PC-9 (cell line): ENCODE data around the gene ELF3. TPM values are rescaled to one million over a fixed set of nuclear protein-coding genes. Genes with fewer than 3 reads are reported as not detected.

Source experiments
- BruUV-seq: library from RNA; stranded (reverse); fragments of 400-500 nt; replicated peaks from 2 replicates; lab custom pipeline; 2021; lab: Mats Ljungman, UMichigan
- CTCF ChIA-PET: fragments of 300-600 bp; sonication (Branson Sonifier 250); formaldehyde crosslinking; loops from one replicate; lab custom pipeline; 2022; ENCODE audit warnings: antibody characterized with exemption; lab: Charles Lee
- POLR2A ChIA-PET: fragments of 300-600 bp; sonication (Branson Sonifier 250); formaldehyde crosslinking; loops from one replicate; lab custom pipeline; 2022; ENCODE audit warnings: antibody characterized with exemption; ENCODE audit not compliant: unreplicated experiment; lab: Charles Lee
- DNase-seq, 2 experiments: peaks; one replicate each; pipeline versions ENCODE4 v3.0.0 to v3.0.0-alpha.2; 2015 to 2022; ENCODE audit warnings: mixed read lengths in 1 of 2
- H2AFZ ChIP-seq: fragments of 200-600 bp; sonication (generic); 2 replicates; pipeline ENCODE4 v1.8.1; 2017; ENCODE audit warnings: antibody characterized with exemption
- H3F3A ChIP-seq: fragments of 200-600 bp; sonication (generic); 2 replicates; pipeline ENCODE4 v1.8.1; 2017; ENCODE audit warnings: antibody characterized with exemption, mild to moderate bottlenecking, low read depth; ENCODE audit not compliant: insufficient read depth
- H3K27ac ChIP-seq: fragments of 200-600 bp; sonication (generic); 2 replicates; pipeline ENCODE4 v1.6.1; 2016; ENCODE audit warnings: mixed run types
- H3K27me3 ChIP-seq: fragments of 200-600 bp; sonication (generic); 2 replicates; pipeline ENCODE4 v1.6.1; 2016; ENCODE audit warnings: low read depth, mixed run types; ENCODE audit not compliant: insufficient read depth
- H3K36me3 ChIP-seq: fragments of 200-600 bp; sonication (generic); 2 replicates; pipeline ENCODE4 v1.6.1; 2016; ENCODE audit warnings: low read depth, mixed run types
- H3K4me1 ChIP-seq: fragments of 200-600 bp; sonication (generic); replicated peaks from 2 replicates; pipeline ENCODE4 v1.6.1; 2016; ENCODE audit warnings: mixed run types; ENCODE audit not compliant: insufficient read depth
- H3K4me2 ChIP-seq: fragments of 200-600 bp; sonication (generic); 2 replicates; pipeline ENCODE4 v1.6.1; 2017; ENCODE audit warnings: mixed run types
- H3K4me3 ChIP-seq: fragments of 200-600 bp; sonication (generic); 2 replicates; pipeline ENCODE4 v1.6.1; 2016; ENCODE audit warnings: mixed run types
- H3K79me2 ChIP-seq: fragments of 200-600 bp; sonication (generic); 2 replicates; pipeline ENCODE4 v1.6.1; 2017; ENCODE audit warnings: low read depth, mixed run types
- H3K9me2 ChIP-seq: fragments of 200-600 bp; sonication (generic); 2 replicates; pipeline ENCODE4 v1.8.1; 2017; ENCODE audit warnings: mild to moderate bottlenecking; ENCODE audit not compliant: insufficient read depth
- H3K9me3 ChIP-seq: fragments of 200-600 bp; sonication (generic); 2 replicates; pipeline ENCODE4 v1.8.1; 2016; ENCODE audit warnings: low read depth; ENCODE audit not compliant: insufficient read depth
- H4K20me1 ChIP-seq: fragments of 200-600 bp; sonication (generic); 2 replicates; pipeline ENCODE4 v1.8.1; 2017; ENCODE audit not compliant: insufficient read depth
- EZH2 ChIP-seq: fragments of 200-600 bp; sonication (generic); IDR thresholded peaks from 2 replicates; pipeline ENCODE4 v1.8.0; 2017; ENCODE audit warnings: antibody characterized with exemption, low read depth
- intact Hi-C: fragments of 100-400 bp; cut with micrococcal nuclease; formaldehyde crosslinking; loops from one replicate; pipeline ENCODE4 v1.10.0; 2022; ENCODE audit not compliant: unreplicated experiment
- total RNA-seq: library from RNA; stranded (reverse); gene quantifications from 2 replicates; pipeline ENCODE4 v1.2.3, GENCODE V29; 2021
- TF ChIP-seq, protein P1 (sequence below): fragments of 200-600 bp; sonication (generic); conservative IDR thresholded peaks from 2 replicates; pipeline ENCODE4 v1.6.1; 2017; ENCODE audit warnings: mixed run types, antibody characterized with exemption, mild to moderate bottlenecking, moderate library complexity

The ELF3 gene
- total RNA-seq, 1 experiment from 2014 or later, result 295 TPM

GRCh38 chr1:201982082-201982622 lies 28.2 kb upstream of the ELF3 start:
- H3K9me3 ChIP-seq, result no peaks in the 10 kb centered on the region
- CTCF ChIA-PET, result no interaction called here

GRCh38 chr1:201982623-201983379 lies 27.6 kb upstream of the ELF3 start, which contains the start of gene RNPEP:
Gene RNPEP (plus strand): TSS chr1:201982648. CDS start chr1:201982667, 19 bp downstream.
- H4K20me1 ChIP-seq, result no peaks in the 10 kb centered on the region
- H3K9me2 ChIP-seq, result no peaks in the 10 kb centered on the region
- ChIA-PET CTCF (interaction anchor here (0.7 to 1.2 kb wide), 3 partner anchors 17 to 154 kb away, joined by 3 read pairs; partner anchors contain the start of gene IPO9), POLR2A (interaction anchor here (0.5 to 0.8 kb wide), 8 partner anchors 17 to 502 kb away, joined by 3 to 16 read pairs (median 6); partner anchors contain the start of gene ELF3)
- no peaks in the 10 kb centered on the region for H3K27me3 ChIP-seq
- no peaks in the 10 kb centered on the region for H3K9me3 ChIP-seq
- DNase-seq, result peak; percentile 73 to 76
- H2AFZ ChIP-seq, result peak within 1 kb of the TSS; percentile 81
- peak within 1 kb of the TSS; percentile 86 for H3K4me2 ChIP-seq
- H3K27ac ChIP-seq, result peak within 1 kb of the TSS; percentile 16
- peaks cover 39% of the 10 kb centered on the region for H3K79me2 ChIP-seq
- H3K4me1 ChIP-seq, result peaks cover 14% of the 10 kb centered on the region
- H3F3A ChIP-seq, result peaks cover 13% of the 10 kb centered on the region; the same call in 1 of the 2 replicates
- no peak for TF ChIP-seq EZH2
- TF ChIP-seq, protein P1, sequence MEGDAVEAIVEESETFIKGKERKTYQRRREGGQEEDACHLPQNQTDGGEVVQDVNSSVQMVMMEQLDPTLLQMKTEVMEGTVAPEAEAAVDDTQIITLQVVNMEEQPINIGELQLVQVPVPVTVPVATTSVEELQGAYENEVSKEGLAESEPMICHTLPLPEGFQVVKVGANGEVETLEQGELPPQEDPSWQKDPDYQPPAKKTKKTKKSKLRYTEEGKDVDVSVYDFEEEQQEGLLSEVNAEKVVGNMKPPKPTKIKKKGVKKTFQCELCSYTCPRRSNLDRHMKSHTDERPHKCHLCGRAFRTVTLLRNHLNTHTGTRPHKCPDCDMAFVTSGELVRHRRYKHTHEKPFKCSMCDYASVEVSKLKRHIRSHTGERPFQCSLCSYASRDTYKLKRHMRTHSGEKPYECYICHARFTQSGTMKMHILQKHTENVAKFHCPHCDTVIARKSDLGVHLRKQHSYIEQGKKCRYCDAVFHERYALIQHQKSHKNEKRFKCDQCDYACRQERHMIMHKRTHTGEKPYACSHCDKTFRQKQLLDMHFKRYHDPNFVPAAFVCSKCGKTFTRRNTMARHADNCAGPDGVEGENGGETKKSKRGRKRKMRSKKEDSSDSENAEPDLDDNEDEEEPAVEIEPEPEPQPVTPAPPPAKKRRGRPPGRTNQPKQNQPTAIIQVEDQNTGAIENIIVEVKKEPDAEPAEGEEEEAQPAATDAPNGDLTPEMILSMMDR, result no peak; the same call in 1 of the 2 replicates
- peak within 1 kb of the TSS; percentile 72 for H3K4me3 ChIP-seq
- intact Hi-C loops, result loop anchor here (2.0 kb wide), 1 partner anchor 26 kb away; no protein-coding TSS in a partner anchor
- no TSS peak for BruUV-seq
- no peaks in the 10 kb centered on the region for H3K36me3 ChIP-seq

More at GRCh38 chr1:201982082-201982622, 28.2 kb upstream of the ELF3 start:
- H2AFZ ChIP-seq, result peak overlapping the region; percentile 81
- H3K27me3 ChIP-seq, result no peaks in the 10 kb centered on the region
- peaks cover 14% of the 10 kb centered on the region for H3K4me1 ChIP-seq
- peak overlapping the region; percentile 86 for H3K4me2 ChIP-seq
- TSS peak; percentile 67 for BruUV-seq
- no peaks in the 10 kb centered on the region for H3K36me3 ChIP-seq
- no peak for TF ChIP-seq EZH2
- TF ChIP-seq, protein P1, result no peak
- no peak for DNase-seq
- peaks cover 13% of the 10 kb centered on the region; the same call in 1 of the 2 replicates for H3F3A ChIP-seq
- POLR2A ChIA-PET, result interaction anchor here (0.5 to 0.7 kb wide), 3 partner anchors 28 to 502 kb away, joined by 3 to 15 read pairs (median 3); partner anchors contain the start of gene ELF3
- H3K27ac ChIP-seq, result no peak overlapping the region
- peaks cover 39% of the 10 kb centered on the region for H3K79me2 ChIP-seq
- intact Hi-C loops, result loop anchor here (2.0 kb wide), 1 partner anchor 27 kb away; no protein-coding TSS in a partner anchor
- no peaks in the 10 kb centered on the region for H4K20me1 ChIP-seq
- H3K4me3 ChIP-seq, result peak overlapping the region; percentile 72
- H3K9me2 ChIP-seq, result no peaks in the 10 kb centered on the region

DNA sequence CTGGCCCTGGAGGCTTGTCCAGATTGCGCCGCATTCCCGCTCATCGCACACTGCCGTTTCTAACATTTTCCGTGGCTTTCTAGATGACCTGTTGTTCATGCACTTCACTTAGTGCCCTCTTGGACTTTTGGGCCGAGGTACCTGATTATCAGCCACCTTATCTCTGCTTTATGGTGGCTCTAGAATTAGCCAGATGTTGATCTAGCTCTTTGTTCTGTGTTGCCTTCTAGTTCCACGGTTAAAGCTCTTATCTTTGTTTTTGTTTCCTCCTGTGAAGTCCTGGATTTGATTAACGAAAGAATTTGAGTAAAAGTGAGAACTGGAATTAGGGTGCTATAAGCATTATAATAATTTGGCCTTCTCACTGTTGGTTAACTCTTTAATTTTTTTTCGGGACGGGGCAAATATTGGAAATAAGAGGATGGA lies 27.0 kb upstream of the ELF3 start:
- peak overlapping the region; percentile 71 for H2AFZ ChIP-seq
- no peaks in the 10 kb centered on the region for H3K9me2 ChIP-seq
- peaks cover 14% of the 10 kb centered on the region for H3K4me1 ChIP-seq
- TF ChIP-seq, protein P1, result no peak
- no peak for TF ChIP-seq EZH2
- H3K9me3 ChIP-seq, result no peaks in the 10 kb centered on the region
- no peaks in the 10 kb centered on the region for H4K20me1 ChIP-seq
- POLR2A ChIA-PET, result interaction anchor here (0.6 to 0.8 kb wide), 4 partner anchors 17 to 185 kb away, joined by 4 to 16 read pairs (median 4); no protein-coding TSS in a partner anchor
- H3K36me3 ChIP-seq, result no peaks in the 10 kb centered on the region
- no peak for DNase-seq
- H3F3A ChIP-seq, result peaks cover 13% of the 10 kb centered on the region; the same call in 1 of the 2 replicates
- intact Hi-C loops, result loop anchor here (2.0 kb wide), 1 partner anchor 25 kb away; no protein-coding TSS in a partner anchor
- CTCF ChIA-PET, result interaction anchor here (0.6 to 1.2 kb wide), 4 partner anchors 16 to 154 kb away, joined by 3 to 13 read pairs (median 3); partner anchors contain the start of genes GPR37L1 and IPO9
- H3K27ac ChIP-seq, result peak overlapping the region; percentile 16
- no TSS peak for BruUV-seq
- peaks cover 39% of the 10 kb centered on the region for H3K79me2 ChIP-seq
- no peaks in the 10 kb centered on the region for H3K27me3 ChIP-seq
- H3K4me2 ChIP-seq, result peak overlapping the region; percentile 86
- peak overlapping the region; percentile 72 for H3K4me3 ChIP-seq
